GM03348 (cell line): ENCODE measurements around the gene PPM1H.
A peak's percentile ranks its signal among the peaks of the same experiment; 100 is the strongest.

Source experiments
- DNase-seq: peaks from one replicate; pipeline ENCODE4 v3.0.0; 2012; ENCODE audit warnings: low spot score

The PPM1H gene

DNA sequence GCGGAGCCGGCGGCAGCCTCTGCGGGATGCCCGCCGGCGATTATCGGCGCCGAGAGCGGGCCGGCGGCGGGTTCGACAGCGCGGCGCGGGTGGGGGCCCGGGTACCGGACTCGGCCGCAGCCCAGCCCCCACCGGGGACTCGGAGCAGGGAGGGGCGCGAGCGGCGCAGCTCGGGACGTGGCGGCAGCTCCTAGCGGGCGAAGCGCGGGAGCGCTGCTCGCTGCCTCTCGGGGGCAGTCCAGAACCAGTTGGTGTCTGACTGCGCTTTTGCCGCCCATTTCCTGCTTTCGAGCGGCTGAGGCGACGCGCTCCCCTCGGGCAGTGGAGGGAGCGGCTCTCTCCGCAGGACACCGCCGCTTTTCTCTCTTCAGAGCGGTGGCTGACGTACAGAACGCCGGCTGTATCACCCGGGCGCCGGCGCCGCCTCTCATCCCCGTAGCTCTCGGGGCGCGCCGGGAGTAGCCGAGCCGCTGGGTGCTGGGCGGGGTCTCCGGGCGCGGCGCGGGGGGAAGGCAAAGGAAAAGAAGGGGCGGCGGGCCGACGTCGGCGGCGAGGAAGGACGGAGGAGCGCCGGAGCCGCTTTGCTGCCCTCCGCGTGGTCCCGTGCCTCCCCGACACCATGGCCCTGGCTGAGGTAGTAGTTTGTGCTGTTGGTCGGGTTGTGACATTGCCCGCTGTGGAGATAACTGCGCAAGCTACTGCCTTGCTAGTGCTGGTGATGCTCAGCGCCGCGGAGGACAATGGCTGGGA lies 331.7 kb downstream of the PPM1H start:
- DNase-seq, result peak; percentile 91

DNA sequence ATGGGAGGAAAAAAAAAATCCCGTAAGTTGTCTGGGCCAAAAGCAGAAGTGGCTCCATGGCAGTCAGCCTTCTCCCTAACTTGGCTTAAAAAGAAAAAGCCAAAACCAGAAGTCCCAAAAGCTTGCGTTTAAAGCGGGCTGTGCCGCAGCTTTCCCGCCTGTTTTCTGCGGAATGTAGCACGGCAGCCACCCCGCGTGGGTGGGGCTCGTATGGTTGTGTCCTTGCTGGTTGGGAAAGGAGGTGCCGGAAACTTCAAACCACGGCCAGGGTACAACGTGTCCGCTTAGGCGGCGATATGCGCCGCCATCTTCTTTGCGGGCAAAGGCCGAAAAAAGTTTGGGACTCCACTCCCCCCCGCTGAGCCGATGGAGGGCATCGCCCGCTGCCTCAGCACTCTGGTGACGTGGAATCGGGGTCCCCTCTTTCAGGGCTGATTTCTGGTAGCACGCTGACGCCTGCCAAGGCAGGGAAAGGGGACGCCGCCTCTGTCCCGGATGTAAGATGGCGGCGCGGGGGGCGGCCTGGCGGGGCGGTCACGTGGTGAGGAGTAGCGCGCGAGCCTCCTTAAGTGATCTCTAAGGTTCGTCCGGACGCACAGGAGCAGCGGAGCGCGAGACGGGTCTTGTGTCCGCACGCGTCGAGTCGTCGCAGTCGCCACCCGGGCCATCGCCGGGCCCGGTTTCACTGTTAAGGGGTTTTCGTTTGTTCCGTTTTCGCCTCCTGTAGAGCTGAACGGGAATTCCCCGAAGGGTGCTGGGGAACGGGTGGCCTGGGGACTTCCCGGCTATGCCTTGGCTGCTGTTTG lies 332.5 kb downstream of the PPM1H start:
- peak; percentile 89 for DNase-seq

DNA sequence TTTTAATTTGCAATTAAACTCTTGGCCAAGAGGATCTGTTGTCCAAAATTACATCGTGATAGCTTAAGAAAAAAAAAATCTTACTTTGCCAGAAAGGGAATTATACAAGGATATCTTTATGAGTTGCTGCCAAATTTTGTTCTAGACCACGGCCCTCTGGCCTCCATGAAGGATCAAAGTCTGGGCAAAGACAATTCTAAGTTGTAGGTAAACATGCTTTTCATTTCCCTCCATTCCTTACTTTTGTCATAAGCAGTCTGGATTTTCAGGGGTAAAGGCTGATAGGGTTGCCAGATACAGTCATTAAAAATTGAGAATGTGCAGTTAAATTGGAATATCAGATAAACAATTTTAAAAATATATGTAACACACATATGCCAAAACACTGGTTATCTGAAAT lies 333.2 kb downstream of the PPM1H start:
- DNase-seq, result no peak

GRCh38 chr12:62599854-62600437 lies 335.0 kb downstream of the PPM1H start:
- DNase-seq, result no peak

DNA sequence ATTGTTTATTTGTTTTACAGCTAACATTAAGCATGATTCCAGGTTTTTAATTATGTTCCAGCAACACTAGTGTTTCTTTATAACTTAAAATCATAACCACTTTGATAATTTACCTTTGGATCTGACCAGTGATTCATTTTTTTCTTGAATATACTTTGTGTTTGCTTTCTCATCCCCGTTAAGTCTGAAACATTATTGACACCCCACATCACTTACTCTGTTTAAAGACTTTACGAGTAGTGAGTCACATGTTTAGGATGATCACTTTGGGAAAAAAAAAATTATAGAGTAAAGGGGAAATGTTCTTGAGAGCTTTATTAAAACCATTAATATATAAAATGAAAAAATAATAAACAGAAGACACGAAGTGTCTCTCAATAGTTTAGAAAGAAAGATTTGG lies 336.1 kb downstream of the PPM1H start:
- DNase-seq, result no peak

DNA sequence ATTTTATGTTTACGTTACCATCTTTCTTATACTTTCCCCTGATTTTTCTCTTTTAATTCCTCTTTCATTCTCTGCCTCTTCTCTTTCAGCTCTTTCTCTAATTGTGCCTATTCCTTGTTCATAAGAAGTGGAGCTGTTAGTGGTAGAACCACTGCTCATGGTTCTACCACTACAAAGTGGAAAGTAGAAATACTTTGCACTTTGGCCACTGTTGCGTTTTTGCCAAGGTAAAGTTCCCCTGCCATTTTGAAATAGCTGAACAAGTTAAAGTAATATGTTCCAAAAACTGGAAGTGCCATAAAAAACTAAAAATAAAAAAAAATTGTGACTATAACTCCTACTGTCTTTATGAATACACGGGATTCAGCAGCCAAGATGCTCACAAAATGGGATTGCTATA lies 337.7 kb downstream of the PPM1H start:
- DNase-seq, result no peak
